ENCODE measurements around the gene ANTXR1.

DNA sequence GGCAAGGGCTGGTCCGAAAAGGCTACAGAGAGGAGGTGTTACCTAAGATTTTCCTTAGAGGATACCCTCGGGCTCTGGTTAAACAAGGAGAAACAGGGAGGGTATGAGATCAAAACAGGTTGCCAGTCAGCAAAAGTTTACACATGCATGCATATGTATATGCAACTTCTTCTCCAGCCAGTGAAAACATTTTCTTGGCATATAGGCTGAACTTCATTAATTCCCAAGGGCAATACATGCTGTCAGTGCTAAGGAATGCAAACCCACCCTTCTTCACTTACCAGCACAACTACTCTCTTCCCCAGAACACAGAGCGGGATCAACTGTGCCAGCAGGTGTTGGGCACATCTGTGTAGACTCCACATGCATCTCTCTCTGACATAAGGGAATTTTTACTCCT is 198.1 kb downstream of the ANTXR1 start:
- TF ChIP-seq EZH2phosphoT487 (IDR thresholded peaks at IDR 0.05; ENCODE audit: borderline replicate concordance, low read depth) (no peak), EP300 (IDR thresholded peaks at IDR 0.05; ENCODE audit: borderline replicate concordance in 1 of 2, low read depth in 1 of 2, low read length in 1 of 2) (no peak)
- TF ChIP-seq, protein P1, sequence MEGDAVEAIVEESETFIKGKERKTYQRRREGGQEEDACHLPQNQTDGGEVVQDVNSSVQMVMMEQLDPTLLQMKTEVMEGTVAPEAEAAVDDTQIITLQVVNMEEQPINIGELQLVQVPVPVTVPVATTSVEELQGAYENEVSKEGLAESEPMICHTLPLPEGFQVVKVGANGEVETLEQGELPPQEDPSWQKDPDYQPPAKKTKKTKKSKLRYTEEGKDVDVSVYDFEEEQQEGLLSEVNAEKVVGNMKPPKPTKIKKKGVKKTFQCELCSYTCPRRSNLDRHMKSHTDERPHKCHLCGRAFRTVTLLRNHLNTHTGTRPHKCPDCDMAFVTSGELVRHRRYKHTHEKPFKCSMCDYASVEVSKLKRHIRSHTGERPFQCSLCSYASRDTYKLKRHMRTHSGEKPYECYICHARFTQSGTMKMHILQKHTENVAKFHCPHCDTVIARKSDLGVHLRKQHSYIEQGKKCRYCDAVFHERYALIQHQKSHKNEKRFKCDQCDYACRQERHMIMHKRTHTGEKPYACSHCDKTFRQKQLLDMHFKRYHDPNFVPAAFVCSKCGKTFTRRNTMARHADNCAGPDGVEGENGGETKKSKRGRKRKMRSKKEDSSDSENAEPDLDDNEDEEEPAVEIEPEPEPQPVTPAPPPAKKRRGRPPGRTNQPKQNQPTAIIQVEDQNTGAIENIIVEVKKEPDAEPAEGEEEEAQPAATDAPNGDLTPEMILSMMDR (IDR thresholded peaks at IDR 0.05), result no peak

Measured in SK-N-SH (cell line).